Fibroblast of lung (primary cell): Measurements from ENCODE around the gene AFF4. TPM values are rescaled to one million over a fixed set of nuclear protein-coding genes. Genes with fewer than 3 reads are reported as not detected.

Source experiments
- DNase-seq, 2 donors: peaks; one replicate each; pipeline versions ENCODE4 v3.0.0 to v3.0.0-alpha.2; 2010; ENCODE audit warnings: low read depth in 2 of 2
- H2AFZ ChIP-seq: 2 replicates; pipeline ENCODE4 v1.5.1; 2012; ENCODE audit warnings: low read length, control low read depth, inconsistent platforms
- H3K27ac ChIP-seq: 2 replicates; pipeline ENCODE4 v1.5.1; 2011; ENCODE audit warnings: low read length, control low read depth; ENCODE audit not compliant: insufficient read depth
- H3K27me3 ChIP-seq: 2 replicates; pipeline ENCODE4 v1.5.1; 2011; ENCODE audit warnings: mild to moderate bottlenecking, low read length; ENCODE audit not compliant: control insufficient read depth, insufficient read depth
- H3K36me3 ChIP-seq: 2 replicates; pipeline ENCODE4 v1.5.1; 2011; ENCODE audit warnings: low read length; ENCODE audit not compliant: control insufficient read depth, insufficient read depth
- H3K4me1 ChIP-seq: 2 replicates; pipeline ENCODE4 v1.5.1; 2011; ENCODE audit warnings: low read length; ENCODE audit not compliant: control insufficient read depth, insufficient read depth; ENCODE audit errors: extremely low read depth
- H3K4me2 ChIP-seq: 2 replicates; pipeline ENCODE4 v1.5.1; 2011; ENCODE audit warnings: low read length, control low read depth; ENCODE audit not compliant: insufficient read depth; ENCODE audit errors: extremely low read depth
- H3K4me3 ChIP-seq, 4 experiments: fragments of 200-600 bp in 1 of 4; sonication (generic) in 1 of 4; replicated peaks in 1 of 4; 2 replicates each; pipeline ENCODE4 v1.5.1; 2011 to 2016; ENCODE audit warnings: low read length in 4 of 4, low read depth in 3 of 4, mild to moderate bottlenecking in 3 of 4, control low read depth in 2 of 4, inconsistent platforms in 1 of 4, mixed read lengths in 1 of 4; ENCODE audit not compliant: insufficient read depth in 1 of 4; ENCODE audit errors: control extremely low read depth in 1 of 4
- H3K79me2 ChIP-seq: 2 replicates; pipeline ENCODE4 v1.5.1; 2012; ENCODE audit warnings: mild to moderate bottlenecking, low read length, inconsistent platforms; ENCODE audit not compliant: control insufficient read depth, insufficient read depth
- H3K9ac ChIP-seq: 2 replicates; pipeline ENCODE4 v1.5.1; 2011; ENCODE audit warnings: mild to moderate bottlenecking, low read length, control low read depth; ENCODE audit not compliant: insufficient read depth
- H3K9me3 ChIP-seq: 2 replicates; pipeline ENCODE4 v1.5.1; 2012; ENCODE audit warnings: low read depth, low read length; ENCODE audit not compliant: control insufficient read depth, insufficient read depth
- H4K20me1 ChIP-seq: 2 replicates; pipeline ENCODE4 v1.5.1; 2011; ENCODE audit warnings: low read length; ENCODE audit not compliant: control insufficient read depth, insufficient read depth; ENCODE audit errors: extremely low read depth
- CTCF ChIP-seq, 2 donors: IDR thresholded peaks in 1 of 2; conservative IDR thresholded peaks in 1 of 2; 1 replicate in 1 of 2; 2 replicates in 1 of 2; pipeline ENCODE4 v1.5.1; 2011 to 2012; ENCODE audit warnings: low read length in 2 of 2, control low read depth in 1 of 2, inconsistent platforms in 1 of 2, low read depth in 1 of 2, mild to moderate bottlenecking in 1 of 2
- EZH2 ChIP-seq: IDR thresholded peaks from 2 replicates; pipeline ENCODE4 v1.5.1; 2012; ENCODE audit warnings: low read length, control low read depth, mild to moderate bottlenecking; ENCODE audit errors: missing control alignments
- polyA plus RNA-seq, 2 donors: library from polyadenylated mRNA; depleted of rRNA in 1 of 2; stranded (reverse) in 1 of 2; unstranded in 1 of 2; fragments of >200 nt; gene quantifications; 2 replicates each; pipeline ENCODE4 v1.2.1, GENCODE V29; 2011 to 2012; ENCODE audit warnings: missing spikeins in 1 of 2
- total RNA-seq: library from RNA; depleted of rRNA; stranded (reverse); fragments of >200 nt; gene quantifications from 2 replicates; pipeline ENCODE4 v1.2.1, GENCODE V29; 2014

AFF4 gene
- total and polyA plus RNA-seq, 2 donors (not counting 1 experiment from before 2014, with no cell fraction given) = 54.2 to 73.6 TPM

GRCh38 chr5:132889501-132889900 lies 73.9 kb downstream of the AFF4 start:
- Histone ChIP-seq H3K27ac (no peak overlapping the region), H3K36me3 (peaks cover 10% of the 10 kb centered on the region), H3K27me3 (no peaks in the 10 kb centered on the region), H3K4me3 (no peak overlapping the region), H2AFZ (no peak overlapping the region), H3K9ac (no peak overlapping the region), H4K20me1 (no peaks in the 10 kb centered on the region), H3K4me1 (no peaks in the 10 kb centered on the region), H3K79me2 (peaks cover 7% of the 10 kb centered on the region), H3K9me3 (no peaks in the 10 kb centered on the region), H3K4me2 (no peak overlapping the region)
- no peak for DNase-seq
- no peak for TF ChIP-seq EZH2

GRCh38 chr5:132887283-132887682 lies 76.2 kb downstream of the AFF4 start:
- H3K36me3 ChIP-seq = peaks cover 4% of the 10 kb centered on the region
- no peaks in the 10 kb centered on the region for H3K4me1 ChIP-seq
- H3K4me2 ChIP-seq = no peak overlapping the region
- no peaks in the 10 kb centered on the region for H4K20me1 ChIP-seq
- TF ChIP-seq CTCF (conservative IDR thresholded peaks at IDR 0.05 in 1 of 2, IDR thresholded peaks at IDR 0.05 in 1 of 2; ENCODE audit: low read depth in 1 of 2, low read length in 2 of 2) (no peak), EZH2 (no peak)
- no peak overlapping the region for H3K4me3 ChIP-seq
- H3K27ac ChIP-seq = no peak overlapping the region
- H2AFZ ChIP-seq = no peak overlapping the region
- H3K9ac ChIP-seq = no peak overlapping the region
- H3K27me3 ChIP-seq = no peaks in the 10 kb centered on the region
- DNase-seq = no peak
- no peaks in the 10 kb centered on the region for H3K79me2 ChIP-seq
- H3K9me3 ChIP-seq = no peaks in the 10 kb centered on the region

- no peak for TF ChIP-seq CTCF (conservative IDR thresholded peaks at IDR 0.05 in 1 of 2, IDR thresholded peaks at IDR 0.05 in 1 of 2; ENCODE audit: low read depth in 1 of 2, low read length in 2 of 2)
- TF ChIP-seq EZH2 = no peak
- Histone ChIP-seq H3K27me3 (no peaks in the 10 kb centered on the region), H3K9me3 (no peaks in the 10 kb centered on the region), H3K27ac (no peak overlapping the region), H3K4me3 (no peak overlapping the region), H3K4me2 (no peak overlapping the region), H2AFZ (no peak overlapping the region), H3K4me1 (no peaks in the 10 kb centered on the region), H3K9ac (no peak overlapping the region), H4K20me1 (no peaks in the 10 kb centered on the region), H3K36me3 (peaks cover 6% of the 10 kb centered on the region), H3K79me2 (no peaks in the 10 kb centered on the region)
- DNase-seq = no peak
These were observed 77.2 kb downstream of the AFF4 start for GRCh38 chr5:132886064-132886823.
